GM21737 (cell line): ENCODE data around the gene DCAF15.
"Not testable (repeated sequence)": the region's sequence is repeated elsewhere in the genome, so short reads cannot be mapped to it uniquely, and the experiment has no call there.

Source experiments
- ATAC-seq: cut with Tn5 transposase; IDR thresholded peaks from one replicate; pipeline ENCODE4 v1.9.1; 2021; ENCODE audit warnings: mild to moderate bottlenecking, moderate library complexity; ENCODE audit not compliant: unreplicated experiment

DCAF15 gene

GRCh38 chr19:13959141-13959961, 7.0 kb downstream of the DCAF15 start:
- ATAC-seq: no peak

- ATAC-seq: no peak
Observed at GRCh38 chr19:13959962-13960862, 7.9 kb downstream of the DCAF15 start.

- no peak for ATAC-seq
Observed at GRCh38 chr19:13960863-13961784, 8.8 kb downstream of the DCAF15 start.

- no peak for ATAC-seq
Observed at GRCh38 chr19:13961826-13962698, 9.8 kb downstream of the DCAF15 start.

- no peak for ATAC-seq
Observed at GRCh38 chr19:13962699-13963602, 10.6 kb downstream of the DCAF15 start.

GRCh38 chr19:13963603-13964105, 11.3 kb downstream of the DCAF15 start:
- no peak for ATAC-seq

GRCh38 chr19:13964776-13965175, 12.5 kb downstream of the DCAF15 start:
- ATAC-seq: no peak

GRCh38 chr19:13965377-13965896, 13.1 kb downstream of the DCAF15 start:
- ATAC-seq: no peak

- ATAC-seq: no peak
Observed at GRCh38 chr19:13965926-13966683, 13.8 kb downstream of the DCAF15 start.

- ATAC-seq: no peak
Observed at GRCh38 chr19:13966684-13967128, 14.4 kb downstream of the DCAF15 start.

- not testable (repeated sequence) for ATAC-seq
Observed at GRCh38 chr19:13967206-13967605, 14.9 kb downstream of the DCAF15 start.

- ATAC-seq: no peak
Observed at GRCh38 chr19:13968383-13968935, 16.1 kb downstream of the DCAF15 start.

- no peak for ATAC-seq
Observed at GRCh38 chr19:13968999-13969398, 16.7 kb downstream of the DCAF15 start.

- ATAC-seq: no peak
Observed at GRCh38 chr19:13969897-13970296, 17.6 kb downstream of the DCAF15 start.

- not testable (repeated sequence) for ATAC-seq
Observed at GRCh38 chr19:13971868-13972267, 19.6 kb downstream of the DCAF15 start.

GRCh38 chr19:13972368-13973155, 20.3 kb downstream of the DCAF15 start:
- no peak for ATAC-seq
